ENCODE data around the gene WDR11.

WDR11 gene

GRCh38 chr10:120950051-120950561 lies 98.9 kb downstream of the WDR11 start:
- peak; percentile 52 for DNase-seq (ENCODE audit: low read depth)
- no peak for TF ChIP-seq CTCF (conservative IDR thresholded peaks at IDR 0.05; ENCODE audit: low read depth, low read length)
- H3K4me3 ChIP-seq (ENCODE audit: low read depth, low read length), result peak overlapping the region; percentile 57

DNA sequence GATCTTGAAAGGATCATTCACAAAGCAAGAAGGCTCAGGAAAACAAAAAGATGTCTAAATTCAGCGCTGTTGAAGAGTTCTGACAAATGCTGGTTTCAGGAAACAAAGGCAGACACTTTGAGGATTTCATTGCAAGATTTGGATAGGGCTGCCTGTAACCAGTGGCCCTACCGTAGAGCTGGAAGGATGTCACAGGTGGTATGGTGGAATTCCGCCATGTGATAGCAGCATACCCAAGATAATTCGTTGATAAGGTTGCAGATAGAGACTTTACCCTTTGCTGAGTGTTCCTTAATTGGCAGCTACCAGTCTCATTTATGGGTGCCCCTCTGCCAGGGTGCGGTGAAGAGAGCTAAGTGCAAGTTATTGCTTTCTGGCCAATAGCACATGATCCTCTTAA lies 100.1 kb downstream of the WDR11 start:
- TF ChIP-seq CTCF (conservative IDR thresholded peaks at IDR 0.05; ENCODE audit: low read depth, low read length), result no peak
- no peak overlapping the region for H3K4me3 ChIP-seq (ENCODE audit: low read depth, low read length)
- no peak for DNase-seq (ENCODE audit: low read depth)

- no peak for DNase-seq (ENCODE audit: low read depth)
- H3K4me3 ChIP-seq (ENCODE audit: low read depth, low read length), result no peak overlapping the region
- no peak for TF ChIP-seq CTCF (conservative IDR thresholded peaks at IDR 0.05; ENCODE audit: low read depth, low read length)
These were observed 102.7 kb downstream of the WDR11 start for GRCh38 chr10:120953897-120954296.
